Hepatocyte (in vitro differentiated cells): ENCODE data around the gene MPZL2.

Experiments used
- CTCF ChIP-seq: fragments of 200-600 bp; sonication (generic); IDR thresholded peaks from 2 replicates; pipeline ENCODE4 v1.5.1; 2016; ENCODE audit warnings: antibody characterized with exemption, mild to moderate bottlenecking; ENCODE audit not compliant: poor library complexity
- EZH2 ChIP-seq: fragments of 200-600 bp; sonication (generic); IDR thresholded peaks from 2 replicates; pipeline ENCODE4 v1.6.1; 2016; ENCODE audit warnings: antibody characterized with exemption, mild to moderate bottlenecking, borderline replicate concordance

GRCh38 chr11:118226781-118227180 lies 37.3 kb downstream of the MPZL2 start:
- TF ChIP-seq CTCF: no peak
- TF ChIP-seq EZH2: no peak
